Activated CD4-positive, alpha-beta T cell treated with anti-CD3 and anti-CD28 coated beads for 36 hours (primary cell): ENCODE results near the gene CASK. TPM values are rescaled to one million over a fixed set of nuclear protein-coding genes. Genes with fewer than 3 reads are reported as not detected.

ENCODE experiments used
- ATAC-seq: fragments of 200-7000 bp; cut with Tn5 transposase; one replicate; pipeline ENCODE4 v1.10.0; 2021; ENCODE audit warnings: mild to moderate bottlenecking, moderate library complexity
- CTCF ChIA-PET: fragments of 350-600 bp; sonication (Branson Sonifier 250); formaldehyde crosslinking; loops from one replicate; lab custom pipeline; 2021; ENCODE audit warnings: antibody characterized with exemption; lab: Charles Lee
- POLR2A ChIA-PET: fragments of 350-600 bp; sonication (Branson Sonifier 250); formaldehyde crosslinking; loops from one replicate; lab custom pipeline; 2021; ENCODE audit warnings: antibody characterized with exemption, inconsistent platforms; lab: Charles Lee
- DNase-seq: peaks from one replicate; pipeline ENCODE4 v3.0.0-alpha.2; 2020
- H3K27ac Mint-ChIP-seq: one replicate; pipeline ENCODE4 v1.8.0; 2021; ENCODE audit warnings: mixed read lengths
- H3K27me3 Mint-ChIP-seq: one replicate; pipeline ENCODE4 v1.8.0; 2021; ENCODE audit warnings: mixed read lengths
- H3K36me3 Mint-ChIP-seq: one replicate; pipeline ENCODE4 v1.8.0; 2021; ENCODE audit warnings: low read depth, mixed read lengths
- H3K4me1 Mint-ChIP-seq: one replicate; pipeline ENCODE4 v1.8.0; 2021; ENCODE audit warnings: mixed read lengths
- H3K4me3 Mint-ChIP-seq: one replicate; pipeline ENCODE4 v1.8.0; 2021; ENCODE audit warnings: mild to moderate bottlenecking, moderate library complexity, mixed read lengths
- H3K9me3 Mint-ChIP-seq: one replicate; pipeline ENCODE4 v1.8.0; 2021; ENCODE audit warnings: low read depth, mixed read lengths
- intact Hi-C, 2 experiments: fragments of 100-400 bp; cut with DNase I in 1 of 2; cut with micrococcal nuclease in 1 of 2; formaldehyde crosslinking; loops; one replicate each; pipeline versions ENCODE4 v1.14.2 to v1.15.1; 2022 to 2024; cut with DNase I, micrococcal nuclease
- total RNA-seq, 2 experiments: library from RNA; stranded (reverse); gene quantifications; one replicate each; pipeline ENCODE4 v1.2.3, GENCODE V29; 2021

The CASK gene
- total RNA-seq, 2 experiments from 2014 or later, result 14.4 to 15.0 TPM

DNA sequence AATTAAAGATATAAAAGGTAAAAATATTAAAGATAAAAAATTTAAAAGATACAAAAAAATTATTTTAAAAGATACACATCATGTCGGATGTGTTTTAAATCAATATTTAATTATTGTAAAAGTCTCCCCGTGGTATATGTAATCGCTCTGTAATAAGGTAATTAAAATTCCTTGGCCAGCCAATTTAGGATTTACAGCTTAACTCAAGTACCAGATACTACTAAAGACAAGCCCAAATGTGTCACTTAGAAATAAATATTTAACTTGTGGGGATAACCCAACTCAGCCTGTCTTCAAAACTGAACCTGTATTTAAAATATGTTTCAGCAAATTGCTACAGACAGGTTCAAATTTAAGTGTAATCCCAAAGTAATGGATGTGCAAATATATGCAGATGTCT lies 143.4 kb downstream of the CASK start:
- Mint-ChIP-seq H3K4me3 (no peak overlapping the region), H3K27ac (no peak overlapping the region), H3K4me1 (peaks cover 8% of the 10 kb centered on the region), H3K36me3 (no peaks in the 10 kb centered on the region), H3K9me3 (no peaks in the 10 kb centered on the region), H3K27me3 (no peaks in the 10 kb centered on the region)
- DNase-seq (no peak), ATAC-seq (no peak)
- ChIA-PET CTCF (interaction anchor here (1.4 kb wide), 1 partner anchor 10 kb away, joined by 3 read pairs; no protein-coding TSS in a partner anchor), POLR2A (no interaction called here)
- intact Hi-C loops, result loop anchor here (2.0 to 10.0 kb wide), 3 partner anchors 1775 to 1975 kb away; no protein-coding TSS in a partner anchor

- H3K27me3 Mint-ChIP-seq, result no peaks in the 10 kb centered on the region
- intact Hi-C loops, result no loop called here
- no peak overlapping the region for H3K27ac Mint-ChIP-seq
- no peaks in the 10 kb centered on the region for H3K9me3 Mint-ChIP-seq
- ChIA-PET POLR2A (no interaction called here), CTCF (interaction anchor here (1.4 kb wide), 1 partner anchor 11 kb away, joined by 3 read pairs; no protein-coding TSS in a partner anchor)
- no peak overlapping the region for H3K4me3 Mint-ChIP-seq
- no peaks in the 10 kb centered on the region for H3K36me3 Mint-ChIP-seq
- no peak for DNase-seq
- peaks cover 5% of the 10 kb centered on the region for H3K4me1 Mint-ChIP-seq
- no peak for ATAC-seq
Measured at GRCh38 chrX:41779030-41779564, 144.3 kb downstream of the CASK start.

GRCh38 chrX:41761702-41762101 lies 161.7 kb downstream of the CASK start:
- CTCF ChIA-PET, result no interaction called here
- no peak for DNase-seq
- Mint-ChIP-seq H3K27me3 (no peaks in the 10 kb centered on the region), H3K9me3 (no peaks in the 10 kb centered on the region), H3K4me1 (peaks cover 3% of the 10 kb centered on the region), H3K27ac (no peak overlapping the region), H3K36me3 (peaks cover 1% of the 10 kb centered on the region), H3K4me3 (no peak overlapping the region)
- intact Hi-C loops, result loop anchor here in 1 of 2 experiments (2.0 kb wide), 1 partner anchor 203 kb away; no protein-coding TSS in a partner anchor
- no peak for ATAC-seq
- POLR2A ChIA-PET, result no interaction called here

- Mint-ChIP-seq H3K4me3 (no peak overlapping the region), H3K27me3 (no peaks in the 10 kb centered on the region), H3K36me3 (peaks cover 1% of the 10 kb centered on the region), H3K27ac (no peak overlapping the region), H3K9me3 (no peaks in the 10 kb centered on the region), H3K4me1 (peaks cover 3% of the 10 kb centered on the region)
- ChIA-PET POLR2A (no interaction called here), CTCF (interaction anchor here (0.6 to 2.4 kb wide), 4 partner anchors 16 to 274 kb away, joined by 3 to 11 read pairs (median 4); no protein-coding TSS in a partner anchor)
- ATAC-seq (no peak), DNase-seq (no peak)
- intact Hi-C loops, result loop anchor here in 1 of 2 experiments (2.0 kb wide), 1 partner anchor 202 kb away; no protein-coding TSS in a partner anchor
Measured at GRCh38 chrX:41761169-41761568, 162.2 kb downstream of the CASK start.

DNA sequence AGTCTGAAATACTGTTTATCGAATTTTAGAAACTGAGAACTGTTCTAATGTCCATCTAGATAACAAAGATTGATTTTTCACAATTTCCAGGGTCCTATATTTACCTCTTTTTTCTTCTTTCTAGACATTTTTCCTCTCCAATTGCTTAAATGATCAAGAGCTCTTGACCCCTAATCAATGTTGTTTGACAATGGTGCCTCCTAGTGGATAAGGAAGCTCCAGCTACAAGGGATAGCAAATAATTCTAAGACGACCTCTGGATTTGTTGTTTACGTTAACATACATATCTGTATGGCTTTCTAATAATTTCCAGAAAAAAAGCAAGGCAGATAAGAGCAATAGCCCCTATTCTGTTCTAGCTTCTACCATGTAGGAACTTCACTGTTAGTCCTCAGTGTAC lies 163.5 kb downstream of the CASK start:
- ATAC-seq (no peak), DNase-seq (no peak)
- POLR2A ChIA-PET, result no interaction called here
- Mint-ChIP-seq H3K36me3 (peaks cover 1% of the 10 kb centered on the region), H3K4me3 (no peak overlapping the region), H3K27me3 (no peaks in the 10 kb centered on the region), H3K27ac (no peak overlapping the region), H3K9me3 (no peaks in the 10 kb centered on the region), H3K4me1 (peaks cover 3% of the 10 kb centered on the region)
- CTCF ChIA-PET, result interaction anchor here (0.6 to 2.4 kb wide), 8 partner anchors 94 to 395 kb away, joined by 3 to 11 read pairs (median 3); no protein-coding TSS in a partner anchor
- intact Hi-C loops, result loop anchor here (1.0 to 10.0 kb wide), 4 partner anchors 201 to 485 kb away; partner anchors contain the start of gene NYX (in 1 of the 2)

- no peak for ATAC-seq
- no peak for DNase-seq
- Mint-ChIP-seq H3K27ac (no peak overlapping the region), H3K4me1 (no peaks in the 10 kb centered on the region), H3K27me3 (no peaks in the 10 kb centered on the region), H3K4me3 (no peak overlapping the region), H3K9me3 (no peaks in the 10 kb centered on the region), H3K36me3 (peaks cover 2% of the 10 kb centered on the region)
- ChIA-PET CTCF (interaction anchor here (0.6 to 0.9 kb wide), 2 partner anchors 16 to 347 kb away, joined by 3 to 4 read pairs; no protein-coding TSS in a partner anchor), POLR2A (no interaction called here)
- intact Hi-C loops, result loop anchor here in 1 of 2 experiments (10.0 kb wide), 2 partner anchors 314 to 484 kb away; partner anchors contain the start of gene NYX
Measured at GRCh38 chrX:41758401-41758800, 165.0 kb downstream of the CASK start.

DNA sequence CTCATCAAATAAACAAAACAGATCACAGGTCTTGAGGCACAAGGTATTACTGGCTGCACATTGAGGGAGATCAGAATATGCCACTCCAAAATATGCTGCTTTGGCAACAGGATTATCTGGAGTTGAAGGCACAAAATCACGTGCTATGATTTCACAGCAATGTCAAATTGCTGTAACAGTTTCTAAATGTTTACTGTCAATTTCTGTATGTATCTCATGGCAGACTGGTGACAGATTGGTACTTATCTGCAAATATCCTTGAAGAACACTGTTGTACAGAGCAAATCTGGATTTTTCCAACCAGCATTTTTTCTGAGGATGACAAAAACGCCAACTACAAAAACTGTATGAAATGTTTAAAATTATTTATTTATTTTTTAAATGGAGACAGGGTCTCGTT lies 172.6 kb downstream of the CASK start:
- ChIA-PET POLR2A (no interaction called here), CTCF (no interaction called here)
- ATAC-seq (no peak), DNase-seq (no peak)
- no peaks in the 10 kb centered on the region for H3K9me3 Mint-ChIP-seq
- H3K27ac Mint-ChIP-seq, result no peak overlapping the region
- H3K4me3 Mint-ChIP-seq, result no peak overlapping the region
- intact Hi-C loops, result loop anchor here in 1 of 2 experiments (10.0 kb wide), 2 partner anchors 306 to 476 kb away; partner anchors contain the start of gene NYX
- H3K27me3 Mint-ChIP-seq, result no peaks in the 10 kb centered on the region
- peaks cover 4% of the 10 kb centered on the region for H3K36me3 Mint-ChIP-seq
- no peaks in the 10 kb centered on the region for H3K4me1 Mint-ChIP-seq

- CTCF ChIA-PET, result interaction anchor here (1.4 kb wide), 1 partner anchor 42 kb away, joined by 3 read pairs; no protein-coding TSS in a partner anchor
Measured at GRCh38 chrX:41739871-41740270, 183.5 kb downstream of the CASK start.

DNA sequence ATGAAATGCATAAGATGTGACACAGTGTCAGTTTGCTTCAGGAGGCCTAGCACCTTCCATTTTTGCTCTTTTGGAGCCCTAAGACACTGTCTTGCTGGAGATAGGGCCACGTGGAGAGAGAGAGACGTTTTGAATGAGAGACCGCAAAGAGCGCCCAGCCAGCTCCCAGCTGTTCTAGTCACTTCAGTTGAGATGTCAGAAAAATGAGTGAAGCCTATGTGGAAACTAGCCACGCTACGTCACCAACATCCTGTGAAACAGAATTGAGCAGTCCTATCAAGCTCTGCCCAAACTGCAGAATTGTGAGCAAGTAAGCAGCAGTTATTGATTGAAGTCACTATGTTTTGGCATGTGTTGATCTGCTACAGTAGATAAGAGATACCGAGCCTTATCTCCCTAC lies 186.3 kb downstream of the CASK start:
- Mint-ChIP-seq H3K27ac (peak overlapping the region; percentile 74), H3K36me3 (no peaks in the 10 kb centered on the region), H3K4me3 (no peak overlapping the region), H3K27me3 (no peaks in the 10 kb centered on the region), H3K9me3 (no peaks in the 10 kb centered on the region), H3K4me1 (peaks cover 24% of the 10 kb centered on the region)
- ChIA-PET CTCF (interaction anchor here (0.6 kb wide), 1 partner anchor 79 kb away, joined by 3 read pairs; no protein-coding TSS in a partner anchor), POLR2A (no interaction called here)
- intact Hi-C loops, result no loop called here
- DNase-seq, result peak; percentile 55
- ATAC-seq, result peak; percentile 70

More at GRCh38 chrX:41739871-41740270, 183.5 kb downstream of the CASK start:
- H3K9me3 Mint-ChIP-seq, result no peaks in the 10 kb centered on the region
- H3K4me3 Mint-ChIP-seq, result no peak overlapping the region
- intact Hi-C loops, result no loop called here
- peaks cover 14% of the 10 kb centered on the region for H3K4me1 Mint-ChIP-seq
- ATAC-seq (no peak), DNase-seq (no peak)
- no peaks in the 10 kb centered on the region for H3K27me3 Mint-ChIP-seq
- peaks cover 5% of the 10 kb centered on the region for H3K36me3 Mint-ChIP-seq
- no peak overlapping the region for H3K27ac Mint-ChIP-seq
- POLR2A ChIA-PET, result no interaction called here

- H3K27ac Mint-ChIP-seq, result peak overlapping the region; percentile 83
- POLR2A ChIA-PET, result no interaction called here
- intact Hi-C loops, result loop anchor here (1.0 kb wide), 3 partner anchors 174 to 178 kb away; no protein-coding TSS in a partner anchor
- CTCF ChIA-PET, result no interaction called here
- no peaks in the 10 kb centered on the region for H3K27me3 Mint-ChIP-seq
- no peak overlapping the region for H3K4me3 Mint-ChIP-seq
- H3K4me1 Mint-ChIP-seq, result peaks cover 21% of the 10 kb centered on the region
- H3K36me3 Mint-ChIP-seq, result no peaks in the 10 kb centered on the region
- peak; percentile 15 for DNase-seq
- peak; percentile 42 for ATAC-seq
- H3K9me3 Mint-ChIP-seq, result no peaks in the 10 kb centered on the region
Measured at GRCh38 chrX:41734530-41734929, 188.8 kb downstream of the CASK start.

- DNase-seq, result peak; percentile 23
- peak overlapping the region; percentile 83 for H3K27ac Mint-ChIP-seq
- intact Hi-C loops, result loop anchor here (1.0 kb wide), 3 partner anchors 174 to 178 kb away; no protein-coding TSS in a partner anchor
- no peak overlapping the region for H3K4me3 Mint-ChIP-seq
- ChIA-PET POLR2A (no interaction called here), CTCF (no interaction called here)
- peaks cover 21% of the 10 kb centered on the region for H3K4me1 Mint-ChIP-seq
- H3K36me3 Mint-ChIP-seq, result no peaks in the 10 kb centered on the region
- no peaks in the 10 kb centered on the region for H3K27me3 Mint-ChIP-seq
- no peaks in the 10 kb centered on the region for H3K9me3 Mint-ChIP-seq
- ATAC-seq, result peak; percentile 78
Measured at GRCh38 chrX:41733939-41734338, 189.4 kb downstream of the CASK start.
